T-helper 2 cell treated with Interferon-gamma antibody and Interleukin-4, amounts not matched to agents 5 μg/mL and 100 μg/mL, for 36 hours (primary cell): Measurements from ENCODE around the gene IFNGR1.
"Not testable (repeated sequence)": the region's sequence is repeated elsewhere in the genome, so short reads cannot be mapped to it uniquely, and the experiment has no call there.

ENCODE experiments used
- DNase-seq: peaks from one replicate; pipeline ENCODE4 v3.0.0; 2021; ENCODE audit warnings: low spot score
- H3K27ac Mint-ChIP-seq: one replicate; pipeline ENCODE4 v1.8.0; 2021; ENCODE audit warnings: mild to moderate bottlenecking, mixed read lengths
- H3K27me3 Mint-ChIP-seq: one replicate; pipeline ENCODE4 v1.8.0; 2021; ENCODE audit warnings: low read depth, mixed read lengths
- H3K36me3 Mint-ChIP-seq: one replicate; pipeline ENCODE4 v1.8.0; 2021; ENCODE audit warnings: low read depth, mixed read lengths
- H3K4me1 Mint-ChIP-seq: one replicate; pipeline ENCODE4 v1.8.0; 2021; ENCODE audit warnings: low read depth, mixed read lengths
- H3K4me3 Mint-ChIP-seq: one replicate; pipeline ENCODE4 v1.8.0; 2022; ENCODE audit warnings: mild to moderate bottlenecking, moderate library complexity, mixed read lengths
- H3K9me3 Mint-ChIP-seq: one replicate; pipeline ENCODE4 v1.8.0; 2021; ENCODE audit warnings: mixed read lengths

The IFNGR1 gene

GRCh38 chr6:137218917-137219663, at the start of gene IFNGR1:
Gene IFNGR1, minus strand, starts transcription at chr6:137219385. Its CDS starts 58 bp downstream, at chr6:137219327.
- Mint-ChIP-seq H3K9me3 (peaks cover 6% of the 10 kb centered on the region), H3K27me3 (no peaks in the 10 kb centered on the region), H3K4me1 (peaks cover 44% of the 10 kb centered on the region), H3K36me3 (peaks cover 21% of the 10 kb centered on the region), H3K27ac (peak within 1 kb of the TSS; percentile 99), H3K4me3 (peak within 1 kb of the TSS; percentile 99)
- DNase-seq = peak; percentile 96

GRCh38 chr6:137268911-137269310, 49.7 kb upstream of the IFNGR1 start:
- Mint-ChIP-seq H3K4me1 (peaks cover 3% of the 10 kb centered on the region), H3K9me3 (no peaks in the 10 kb centered on the region), H3K4me3 (no peak overlapping the region), H3K27me3 (peaks cover 47% of the 10 kb centered on the region), H3K36me3 (no peaks in the 10 kb centered on the region), H3K27ac (no peak overlapping the region)
- no peak for DNase-seq

GRCh38 chr6:137266309-137266586, 47.1 kb upstream of the IFNGR1 start:
- peaks cover 52% of the 10 kb centered on the region for H3K27me3 Mint-ChIP-seq
- DNase-seq = no peak
- no peak overlapping the region for H3K27ac Mint-ChIP-seq
- H3K4me3 Mint-ChIP-seq = no peak overlapping the region
- H3K36me3 Mint-ChIP-seq = no peaks in the 10 kb centered on the region
- peaks cover 15% of the 10 kb centered on the region for H3K4me1 Mint-ChIP-seq
- H3K9me3 Mint-ChIP-seq = no peaks in the 10 kb centered on the region

GRCh38 chr6:137265561-137266308, 46.5 kb upstream of the IFNGR1 start:
- Mint-ChIP-seq H3K9me3 (no peaks in the 10 kb centered on the region), H3K4me1 (peaks cover 15% of the 10 kb centered on the region), H3K27ac (no peak overlapping the region), H3K36me3 (no peaks in the 10 kb centered on the region), H3K27me3 (peaks cover 52% of the 10 kb centered on the region), H3K4me3 (no peak overlapping the region)
- no peak for DNase-seq

GRCh38 chr6:137264311-137265075, 45.3 kb upstream of the IFNGR1 start:
- Mint-ChIP-seq H3K9me3 (no peaks in the 10 kb centered on the region), H3K36me3 (no peaks in the 10 kb centered on the region), H3K4me3 (no peak overlapping the region)

GRCh38 chr6:137261761-137262160, 42.6 kb upstream of the IFNGR1 start:
- H3K4me3 Mint-ChIP-seq = no peak overlapping the region
- no peak for DNase-seq
- no peaks in the 10 kb centered on the region for H3K36me3 Mint-ChIP-seq
- H3K4me1 Mint-ChIP-seq = peaks cover 11% of the 10 kb centered on the region
- no peak overlapping the region for H3K27ac Mint-ChIP-seq
- H3K27me3 Mint-ChIP-seq = peaks cover 38% of the 10 kb centered on the region
- no peaks in the 10 kb centered on the region for H3K9me3 Mint-ChIP-seq

More at GRCh38 chr6:137264311-137265075, 45.3 kb upstream of the IFNGR1 start:
- DNase-seq = no peak
- H3K27ac Mint-ChIP-seq = no peak overlapping the region
- H3K4me1 Mint-ChIP-seq = peaks cover 15% of the 10 kb centered on the region
- peaks cover 52% of the 10 kb centered on the region for H3K27me3 Mint-ChIP-seq

GRCh38 chr6:137261361-137261760, 42.2 kb upstream of the IFNGR1 start:
- DNase-seq = no peak
- Mint-ChIP-seq H3K27ac (no peak overlapping the region), H3K4me3 (no peak overlapping the region), H3K36me3 (no peaks in the 10 kb centered on the region), H3K27me3 (peaks cover 34% of the 10 kb centered on the region), H3K9me3 (peaks cover 1% of the 10 kb centered on the region), H3K4me1 (peaks cover 11% of the 10 kb centered on the region)

GRCh38 chr6:137260217-137260616, 41.0 kb upstream of the IFNGR1 start:
- peaks cover 11% of the 10 kb centered on the region for H3K4me1 Mint-ChIP-seq
- no peak for DNase-seq
- H3K36me3 Mint-ChIP-seq = no peaks in the 10 kb centered on the region
- peaks cover 27% of the 10 kb centered on the region for H3K27me3 Mint-ChIP-seq
- no peak overlapping the region for H3K4me3 Mint-ChIP-seq
- H3K9me3 Mint-ChIP-seq = peaks cover 5% of the 10 kb centered on the region
- no peak overlapping the region for H3K27ac Mint-ChIP-seq

GRCh38 chr6:137259349-137259748, 40.2 kb upstream of the IFNGR1 start:
- H3K36me3 Mint-ChIP-seq = peaks cover 4% of the 10 kb centered on the region
- H3K4me3 Mint-ChIP-seq = no peak overlapping the region
- no peak overlapping the region for H3K27ac Mint-ChIP-seq
- H3K4me1 Mint-ChIP-seq = peaks cover 11% of the 10 kb centered on the region
- H3K27me3 Mint-ChIP-seq = peaks cover 23% of the 10 kb centered on the region
- H3K9me3 Mint-ChIP-seq = peaks cover 13% of the 10 kb centered on the region
- no peak for DNase-seq

GRCh38 chr6:137258170-137258569, 39.0 kb upstream of the IFNGR1 start:
- peaks cover 20% of the 10 kb centered on the region for H3K9me3 Mint-ChIP-seq
- H3K4me1 Mint-ChIP-seq = peaks cover 11% of the 10 kb centered on the region
- peaks cover 14% of the 10 kb centered on the region for H3K27me3 Mint-ChIP-seq

GRCh38 chr6:137256350-137257103, 37.3 kb upstream of the IFNGR1 start:
- H3K27me3 Mint-ChIP-seq = peaks cover 14% of the 10 kb centered on the region
- no peak overlapping the region for H3K27ac Mint-ChIP-seq
- peaks cover 2% of the 10 kb centered on the region for H3K4me1 Mint-ChIP-seq
- H3K4me3 Mint-ChIP-seq = no peak overlapping the region
- DNase-seq = no peak
- H3K36me3 Mint-ChIP-seq = peaks cover 4% of the 10 kb centered on the region
- H3K9me3 Mint-ChIP-seq = peaks cover 23% of the 10 kb centered on the region

More at GRCh38 chr6:137258170-137258569, 39.0 kb upstream of the IFNGR1 start:
- Mint-ChIP-seq H3K36me3 (peaks cover 4% of the 10 kb centered on the region), H3K4me3 (no peak overlapping the region), H3K27ac (no peak overlapping the region)
- no peak for DNase-seq

GRCh38 chr6:137254966-137255365, 35.8 kb upstream of the IFNGR1 start:
- DNase-seq = no peak
- H3K4me3 Mint-ChIP-seq = no peak overlapping the region
- no peak overlapping the region for H3K27ac Mint-ChIP-seq
- peaks cover 20% of the 10 kb centered on the region for H3K27me3 Mint-ChIP-seq
- peaks cover 4% of the 10 kb centered on the region for H3K36me3 Mint-ChIP-seq
- no peaks in the 10 kb centered on the region for H3K4me1 Mint-ChIP-seq
- H3K9me3 Mint-ChIP-seq = peaks cover 23% of the 10 kb centered on the region

GRCh38 chr6:137254430-137254829, 35.2 kb upstream of the IFNGR1 start:
- H3K4me1 Mint-ChIP-seq, H3K4me3 Mint-ChIP-seq, H3K36me3 Mint-ChIP-seq, H3K27ac Mint-ChIP-seq, DNase-seq: not testable (repeated sequence)
- peaks cover 20% of the 10 kb centered on the region for H3K27me3 Mint-ChIP-seq
- peaks cover 23% of the 10 kb centered on the region for H3K9me3 Mint-ChIP-seq
